Measurements from ENCODE around the gene C4orf50.

Gene C4orf50

GRCh38 chr4:6011686-6012085 is 6.5 kb downstream of the C4orf50 start:
- Histone ChIP-seq H3K4me3 (ENCODE audit: low read depth, low read length) (peak overlapping the region; percentile 39), H3K9me3 (no peaks in the 10 kb centered on the region), H3K27me3 (no peaks in the 10 kb centered on the region), H3K4me1 (peaks cover 4% of the 10 kb centered on the region), H3K36me3 (no peaks in the 10 kb centered on the region)
- peak; percentile 72 for DNase-seq
- TF ChIP-seq CTCF (IDR thresholded peaks at IDR 0.05; ENCODE audit: low read depth, low read length) = 0 out of 2 replicates have a peak, but pooled peaks have one; percentile 20

- Histone ChIP-seq H3K27me3 (no peaks in the 10 kb centered on the region), H3K4me3 (ENCODE audit: low read depth, low read length) (peak overlapping the region; percentile 39), H3K9me3 (no peaks in the 10 kb centered on the region), H3K4me1 (peaks cover 4% of the 10 kb centered on the region), H3K36me3 (no peaks in the 10 kb centered on the region)
- no peak for DNase-seq
- TF ChIP-seq CTCF (IDR thresholded peaks at IDR 0.05; ENCODE audit: low read depth, low read length) = no peak
Measured at GRCh38 chr4:6011271-6011671, 7.0 kb downstream of the C4orf50 start.

- H3K4me1 ChIP-seq = peaks cover 4% of the 10 kb centered on the region
- no peaks in the 10 kb centered on the region for H3K9me3 ChIP-seq
- TF ChIP-seq CTCF (IDR thresholded peaks at IDR 0.05; ENCODE audit: low read depth, low read length) = no peak
- no peak overlapping the region for H3K4me3 ChIP-seq (ENCODE audit: low read depth, low read length)
- H3K27me3 ChIP-seq = no peaks in the 10 kb centered on the region
- DNase-seq = no peak
- H3K36me3 ChIP-seq = no peaks in the 10 kb centered on the region
Measured at GRCh38 chr4:6010789-6011188, 7.4 kb downstream of the C4orf50 start.

- H3K4me3 ChIP-seq (ENCODE audit: low read depth, low read length) = no peak overlapping the region
- no peaks in the 10 kb centered on the region for H3K36me3 ChIP-seq
- no peaks in the 10 kb centered on the region for H3K27me3 ChIP-seq
- TF ChIP-seq CTCF (IDR thresholded peaks at IDR 0.05; ENCODE audit: low read depth, low read length) = no peak
- no peaks in the 10 kb centered on the region for H3K9me3 ChIP-seq
- DNase-seq = no peak
- peaks cover 4% of the 10 kb centered on the region for H3K4me1 ChIP-seq
Measured at GRCh38 chr4:6009452-6009851, 8.8 kb downstream of the C4orf50 start.

- no peak overlapping the region for H3K4me3 ChIP-seq (ENCODE audit: low read depth, low read length)
- no peak for TF ChIP-seq CTCF (IDR thresholded peaks at IDR 0.05; ENCODE audit: low read depth, low read length)
- no peak for DNase-seq
- H3K4me1 ChIP-seq = peaks cover 4% of the 10 kb centered on the region
- no peaks in the 10 kb centered on the region for H3K9me3 ChIP-seq
- H3K36me3 ChIP-seq = no peaks in the 10 kb centered on the region
- no peaks in the 10 kb centered on the region for H3K27me3 ChIP-seq
Measured at GRCh38 chr4:6008766-6009385, 9.4 kb downstream of the C4orf50 start.

GRCh38 chr4:6008092-6008551 is 10.1 kb downstream of the C4orf50 start:
- Histone ChIP-seq H3K36me3 (no peaks in the 10 kb centered on the region), H3K4me3 (ENCODE audit: low read depth, low read length) (no peak overlapping the region), H3K27me3 (no peaks in the 10 kb centered on the region), H3K9me3 (no peaks in the 10 kb centered on the region), H3K4me1 (peaks cover 4% of the 10 kb centered on the region)
- no peak for DNase-seq
- TF ChIP-seq CTCF (IDR thresholded peaks at IDR 0.05; ENCODE audit: low read depth, low read length) = no peak
